Measurements from ENCODE around the gene MESP2.

- TF ChIP-seq CTCF (CRISPR knock-in tag; IDR thresholded peaks at IDR 0.05) (no peak; the same call in 1 of the 2 replicates), TOE1 (CRISPR knock-in tag; IDR thresholded peaks at IDR 0.05) (no peak), POLR2A (IDR thresholded peaks at IDR 0.05; ENCODE audit: insufficient read depth in 1 of 2, low read depth in 2 of 2, low read length in 2 of 2) (no peak), GMEB2 (CRISPR knock-in tag; IDR thresholded peaks at IDR 0.05; ENCODE audit: low read depth) (no peak), HNRNPK (IDR thresholded peaks at IDR 0.05; ENCODE audit: low read depth, low read length, poor library complexity, severe bottlenecking) (no peak), BCLAF1 (IDR thresholded peaks at IDR 0.05) (no peak), AHR (CRISPR knock-in tag; IDR thresholded peaks at IDR 0.05) (no peak), ZKSCAN5 (CRISPR knock-in tag; IDR thresholded peaks at IDR 0.05) (no peak), GTF2F1 (IDR thresholded peaks at IDR 0.05; ENCODE audit: low read length) (no peak), KDM6A (CRISPR knock-in tag; IDR thresholded peaks at IDR 0.05; ENCODE audit: low read depth) (no peak), EZH2 (conservative IDR thresholded peaks at IDR 0.05; ENCODE audit: low read depth, low read length) (no peak)
Observed at GRCh38 chr15:89785064-89785773, 9.1 kb downstream of the MESP2 start.
